ENCODE data around the gene NDC1. TPM values are rescaled to one million over a fixed set of nuclear protein-coding genes. Genes with fewer than 3 reads are reported as not detected.

Gene NDC1
- total RNA-seq, 1 donor from 2014 or later = 9.3 TPM

GRCh38 chr1:53871221-53871620 lies 33.1 kb upstream of the NDC1 start:
- Histone ChIP-seq H3K27ac (no peak overlapping the region), H3K9me3 (no peaks in the 10 kb centered on the region), H3K27me3 (no peaks in the 10 kb centered on the region), H3K36me3 (peaks cover 53 to 64% of the 10 kb centered on the region in 2 donors), H3K4me1 (no peaks in the 10 kb centered on the region), H3K4me3 (no peak overlapping the region)
- intact Hi-C loops (cut with DNase I) = no loop called here
- no peak for TF ChIP-seq CTCF (IDR thresholded peaks at IDR 0.05)
- DNase-seq (ENCODE audit: low spot score in 2 of 2) = no peak

- no peaks in the 10 kb centered on the region for H3K9me3 ChIP-seq
- DNase-seq (ENCODE audit: low spot score in 2 of 2) = no peak
- no peak overlapping the region for H3K27ac ChIP-seq
- no peak for TF ChIP-seq CTCF (IDR thresholded peaks at IDR 0.05)
- H3K4me3 ChIP-seq = no peak overlapping the region
- H3K36me3 ChIP-seq = peaks cover 44 to 59% of the 10 kb centered on the region in 2 donors
- H3K4me1 ChIP-seq = no peaks in the 10 kb centered on the region
- intact Hi-C loops (cut with DNase I) = no loop called here
- H3K27me3 ChIP-seq = no peaks in the 10 kb centered on the region
These were observed 31.5 kb upstream of the NDC1 start for GRCh38 chr1:53869454-53870117.

GRCh38 chr1:53868565-53868964 lies 30.5 kb upstream of the NDC1 start:
- no peak overlapping the region for H3K4me3 ChIP-seq
- H3K27me3 ChIP-seq = no peaks in the 10 kb centered on the region
- H3K36me3 ChIP-seq = peaks cover 44 to 53% of the 10 kb centered on the region in 2 donors
- intact Hi-C loops (cut with DNase I) = no loop called here
- no peaks in the 10 kb centered on the region for H3K9me3 ChIP-seq
- no peak overlapping the region for H3K27ac ChIP-seq
- TF ChIP-seq CTCF (IDR thresholded peaks at IDR 0.05) = no peak
- H3K4me1 ChIP-seq = no peaks in the 10 kb centered on the region
- no peak for DNase-seq (ENCODE audit: low spot score in 2 of 2)

- H3K27ac ChIP-seq = no peak overlapping the region
- intact Hi-C loops (cut with DNase I) = loop anchor here (5.0 kb wide), 2 partner anchors 95 to 220 kb away; no protein-coding TSS in a partner anchor
- H3K9me3 ChIP-seq = no peaks in the 10 kb centered on the region
- H3K27me3 ChIP-seq = no peaks in the 10 kb centered on the region
- H3K36me3 ChIP-seq = peaks cover 35 to 48% of the 10 kb centered on the region in 2 donors
- TF ChIP-seq CTCF (IDR thresholded peaks at IDR 0.05) = no peak
- no peak for DNase-seq (ENCODE audit: low spot score in 2 of 2)
- H3K4me3 ChIP-seq = no peak overlapping the region
- H3K4me1 ChIP-seq = no peaks in the 10 kb centered on the region
These were observed 24.4 kb upstream of the NDC1 start for GRCh38 chr1:53862507-53862906.

- intact Hi-C loops (cut with DNase I) = loop anchor here (5.0 kb wide), 2 partner anchors 96 to 221 kb away; no protein-coding TSS in a partner anchor
- no peak overlapping the region for H3K27ac ChIP-seq
- peaks cover 40 to 53% of the 10 kb centered on the region in 2 donors for H3K36me3 ChIP-seq
- H3K4me1 ChIP-seq = no peaks in the 10 kb centered on the region
- no peaks in the 10 kb centered on the region for H3K27me3 ChIP-seq
- no peak for DNase-seq (ENCODE audit: low spot score in 2 of 2)
- peak; percentile 47 to 67 (median 57) for TF ChIP-seq CTCF (IDR thresholded peaks at IDR 0.05)
- no peaks in the 10 kb centered on the region for H3K9me3 ChIP-seq
- no peak overlapping the region for H3K4me3 ChIP-seq
These were observed 22.9 kb upstream of the NDC1 start for GRCh38 chr1:53860967-53861411.

Measured in ascending aorta (tissue), 2 donors.